Endothelial cell (in vitro differentiated cells): ENCODE measurements around the gene VANGL2. TPM values are rescaled to one million over a fixed set of nuclear protein-coding genes. Genes with fewer than 3 reads are reported as not detected.

Experiments
- DNase-seq: peaks from one replicate; pipeline ENCODE4 v3.0.0; 2021; ENCODE audit warnings: low spot score
- H3K27ac Mint-ChIP-seq: one replicate; pipeline ENCODE4 v1.8.0; 2021; ENCODE audit warnings: mixed read lengths, inconsistent platforms; ENCODE audit not compliant: unreplicated experiment
- H3K27me3 Mint-ChIP-seq: one replicate; pipeline ENCODE4 v1.8.0; 2021; ENCODE audit warnings: mild to moderate bottlenecking, moderate library complexity, mixed read lengths, inconsistent platforms; ENCODE audit not compliant: unreplicated experiment
- H3K36me3 Mint-ChIP-seq: one replicate; pipeline ENCODE4 v1.8.0; 2021; ENCODE audit warnings: mild to moderate bottlenecking, low read depth, mixed read lengths, inconsistent platforms; ENCODE audit not compliant: unreplicated experiment
- H3K4me1 Mint-ChIP-seq: one replicate; pipeline ENCODE4 v1.8.0; 2021; ENCODE audit warnings: mild to moderate bottlenecking, mixed read lengths, inconsistent platforms; ENCODE audit not compliant: unreplicated experiment
- H3K4me3 Mint-ChIP-seq: one replicate; pipeline ENCODE4 v1.8.0; 2021; ENCODE audit warnings: mild to moderate bottlenecking, mixed read lengths, inconsistent platforms; ENCODE audit not compliant: unreplicated experiment
- H3K9me3 Mint-ChIP-seq: one replicate; pipeline ENCODE4 v1.8.0; 2021; ENCODE audit warnings: mixed read lengths, inconsistent platforms; ENCODE audit not compliant: unreplicated experiment
- total RNA-seq: library from RNA; stranded (reverse); fragmentation: NEBNext Ultra II Directional; extraction: Animal tissue kit (Norgen Biotek cat#: 25700); gene quantifications from one replicate; pipeline ENCODE4 v1.2.1, GENCODE V29; 2021; ENCODE audit not compliant: unreplicated experiment
- TF ChIP-seq, protein P1 (sequence below): fragments of 200-600 bp; sonication (generic); IDR thresholded peaks from one replicate; pipeline ENCODE4 v1.5.0; 2021; ENCODE audit warnings: antibody characterized with exemption; ENCODE audit not compliant: unreplicated experiment

The VANGL2 gene
- total RNA-seq, 1 donor from 2014 or later, result 79.8 TPM

GRCh38 chr1:160402001-160402795 lies 1.8 kb downstream of the VANGL2 start:
- TF ChIP-seq, protein P1, sequence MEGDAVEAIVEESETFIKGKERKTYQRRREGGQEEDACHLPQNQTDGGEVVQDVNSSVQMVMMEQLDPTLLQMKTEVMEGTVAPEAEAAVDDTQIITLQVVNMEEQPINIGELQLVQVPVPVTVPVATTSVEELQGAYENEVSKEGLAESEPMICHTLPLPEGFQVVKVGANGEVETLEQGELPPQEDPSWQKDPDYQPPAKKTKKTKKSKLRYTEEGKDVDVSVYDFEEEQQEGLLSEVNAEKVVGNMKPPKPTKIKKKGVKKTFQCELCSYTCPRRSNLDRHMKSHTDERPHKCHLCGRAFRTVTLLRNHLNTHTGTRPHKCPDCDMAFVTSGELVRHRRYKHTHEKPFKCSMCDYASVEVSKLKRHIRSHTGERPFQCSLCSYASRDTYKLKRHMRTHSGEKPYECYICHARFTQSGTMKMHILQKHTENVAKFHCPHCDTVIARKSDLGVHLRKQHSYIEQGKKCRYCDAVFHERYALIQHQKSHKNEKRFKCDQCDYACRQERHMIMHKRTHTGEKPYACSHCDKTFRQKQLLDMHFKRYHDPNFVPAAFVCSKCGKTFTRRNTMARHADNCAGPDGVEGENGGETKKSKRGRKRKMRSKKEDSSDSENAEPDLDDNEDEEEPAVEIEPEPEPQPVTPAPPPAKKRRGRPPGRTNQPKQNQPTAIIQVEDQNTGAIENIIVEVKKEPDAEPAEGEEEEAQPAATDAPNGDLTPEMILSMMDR, result no peak
- Mint-ChIP-seq H3K36me3 (peaks cover 27% of the 10 kb centered on the region), H3K27me3 (peaks cover 14% of the 10 kb centered on the region), H3K4me3 (peak overlapping the region; percentile 95), H3K9me3 (no peaks in the 10 kb centered on the region), H3K27ac (peak overlapping the region; percentile 87), H3K4me1 (peaks cover 70% of the 10 kb centered on the region)
- DNase-seq, result no peak

DNA sequence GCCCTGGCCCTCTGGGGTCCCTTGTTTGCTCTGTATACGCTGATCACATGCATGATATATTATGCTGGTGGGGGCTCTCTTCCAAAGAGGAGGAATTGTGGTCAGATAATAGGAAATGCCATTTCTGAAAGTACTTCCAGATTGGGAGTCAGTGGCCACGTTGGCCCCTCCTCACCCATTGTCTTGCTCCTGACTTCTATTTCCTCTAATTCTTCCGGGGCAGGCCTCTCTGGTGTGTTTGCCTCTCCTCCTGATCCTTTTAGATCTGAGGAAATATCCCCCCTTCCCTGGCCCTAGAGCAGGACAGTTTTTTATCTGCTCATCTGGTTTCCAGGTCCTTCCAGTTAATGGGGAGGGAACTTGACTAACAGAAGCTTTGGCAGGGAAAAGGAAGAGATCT lies 2.9 kb downstream of the VANGL2 start:
- peak; percentile 58 for DNase-seq
- Mint-ChIP-seq H3K9me3 (no peaks in the 10 kb centered on the region), H3K4me3 (peak overlapping the region; percentile 73), H3K27ac (peak overlapping the region; percentile 87), H3K27me3 (peaks cover 15% of the 10 kb centered on the region), H3K36me3 (peaks cover 29% of the 10 kb centered on the region), H3K4me1 (peaks cover 77% of the 10 kb centered on the region)
- TF ChIP-seq, protein P1, result no peak

DNA sequence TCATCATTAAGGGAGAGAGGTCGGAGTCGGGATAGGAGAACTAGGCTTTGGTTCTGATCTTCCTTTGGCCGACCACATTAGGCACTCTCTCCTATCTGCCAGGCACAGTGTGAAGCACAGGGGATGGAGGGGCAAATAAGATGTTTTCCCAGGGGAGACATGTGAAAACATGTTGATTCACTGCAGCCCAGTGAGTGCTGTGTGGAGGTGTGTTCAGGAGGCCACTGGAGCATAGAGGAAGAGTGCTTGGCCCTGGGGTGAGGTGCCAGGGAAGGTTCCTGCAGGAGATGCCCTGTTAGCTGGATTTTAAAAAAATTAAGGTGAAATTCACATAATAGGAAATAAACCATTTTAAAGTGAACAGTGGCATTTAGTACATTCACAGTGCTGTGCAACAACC lies 3.7 kb downstream of the VANGL2 start:
- no peaks in the 10 kb centered on the region for H3K9me3 Mint-ChIP-seq
- peaks cover 15% of the 10 kb centered on the region for H3K27me3 Mint-ChIP-seq
- DNase-seq, result no peak
- peak overlapping the region; percentile 90 for H3K27ac Mint-ChIP-seq
- H3K36me3 Mint-ChIP-seq, result peaks cover 29% of the 10 kb centered on the region
- TF ChIP-seq, protein P1, result no peak
- peak overlapping the region; percentile 73 for H3K4me3 Mint-ChIP-seq
- peaks cover 79% of the 10 kb centered on the region for H3K4me1 Mint-ChIP-seq

DNA sequence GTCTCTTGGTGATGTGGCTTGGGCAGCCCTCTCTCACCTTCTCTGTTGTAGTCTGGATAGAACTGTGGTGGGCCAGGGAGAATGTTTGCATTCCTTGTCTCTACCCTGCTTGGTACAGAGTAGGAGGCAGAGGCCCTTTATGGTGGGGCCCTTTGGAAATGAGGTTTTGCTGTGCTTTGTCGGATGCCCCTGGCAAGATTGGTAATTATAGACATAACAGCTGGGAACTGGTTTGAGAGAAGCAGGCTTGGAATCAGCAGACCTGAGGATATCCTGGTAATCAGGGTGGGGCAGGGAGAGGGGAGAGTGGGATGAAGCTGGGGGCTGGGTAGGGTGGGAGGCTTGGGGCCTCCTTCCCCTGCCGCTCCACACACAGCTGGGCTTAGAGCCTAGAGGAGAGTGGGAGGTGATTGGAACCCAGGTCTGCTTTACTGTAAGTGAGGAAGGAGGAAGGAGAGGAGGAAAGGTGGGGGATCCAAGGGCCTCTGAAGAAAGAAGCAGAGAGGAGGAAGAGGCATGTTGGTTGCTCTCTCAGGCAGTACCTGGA lies 5.0 kb downstream of the VANGL2 start:
- Mint-ChIP-seq H3K27me3 (peaks cover 15% of the 10 kb centered on the region), H3K4me1 (peaks cover 88% of the 10 kb centered on the region), H3K27ac (peak overlapping the region; percentile 90), H3K4me3 (peak overlapping the region; percentile 72), H3K9me3 (no peaks in the 10 kb centered on the region), H3K36me3 (peaks cover 33% of the 10 kb centered on the region)
- no peak for DNase-seq
- TF ChIP-seq, protein P1, result no peak
